Measurements from ENCODE around the gene TMEM245. TPM values are rescaled to one million over a fixed set of nuclear protein-coding genes. Genes with fewer than 3 reads are reported as not detected.

Gene TMEM245
- total and polyA plus RNA-seq, 2 of the 13 experiments (the other 11 are each of a cell fraction or from before 2014, with no cell fraction given): 53.5 to 55.4 TPM

DNA sequence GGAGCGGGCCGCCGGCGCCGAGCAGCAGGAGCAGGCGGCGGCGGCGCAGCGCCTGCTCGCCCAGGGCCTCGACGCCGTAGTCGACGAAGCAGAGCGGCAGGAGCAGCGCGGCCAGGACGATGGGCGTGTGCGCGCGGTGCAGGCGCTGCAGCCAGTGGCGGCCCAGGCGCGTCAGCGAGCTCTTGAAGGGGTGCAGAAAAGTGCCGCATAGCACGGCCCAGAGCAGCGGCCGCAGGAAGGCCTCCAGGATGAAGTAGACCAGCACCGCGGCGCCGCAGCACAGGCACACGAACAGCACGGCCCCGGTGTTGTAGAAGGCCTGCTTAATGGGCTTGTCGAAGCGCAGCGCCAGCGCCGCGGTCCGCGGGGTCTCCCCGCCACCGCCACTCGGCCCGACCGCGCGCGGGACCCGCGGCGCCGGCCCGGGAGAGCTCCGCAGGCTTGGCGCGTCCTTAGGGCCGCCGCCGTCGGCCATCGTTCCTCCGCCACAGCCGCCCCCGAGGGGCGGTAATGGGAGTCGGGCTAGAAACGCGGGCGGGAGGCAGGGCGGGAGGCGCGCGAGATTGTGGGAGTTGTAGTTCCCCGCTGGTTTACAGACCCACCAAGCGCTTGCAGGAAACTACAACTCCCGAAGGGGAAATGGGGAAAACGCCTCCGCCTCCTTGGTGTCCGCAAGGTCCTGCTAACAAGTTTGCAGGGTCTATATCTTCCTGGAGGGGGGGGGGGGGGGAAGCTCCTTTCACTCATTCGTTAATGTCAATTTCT, at the start of gene TMEM245 (continued):
- TF ChIP-seq, protein P1, sequence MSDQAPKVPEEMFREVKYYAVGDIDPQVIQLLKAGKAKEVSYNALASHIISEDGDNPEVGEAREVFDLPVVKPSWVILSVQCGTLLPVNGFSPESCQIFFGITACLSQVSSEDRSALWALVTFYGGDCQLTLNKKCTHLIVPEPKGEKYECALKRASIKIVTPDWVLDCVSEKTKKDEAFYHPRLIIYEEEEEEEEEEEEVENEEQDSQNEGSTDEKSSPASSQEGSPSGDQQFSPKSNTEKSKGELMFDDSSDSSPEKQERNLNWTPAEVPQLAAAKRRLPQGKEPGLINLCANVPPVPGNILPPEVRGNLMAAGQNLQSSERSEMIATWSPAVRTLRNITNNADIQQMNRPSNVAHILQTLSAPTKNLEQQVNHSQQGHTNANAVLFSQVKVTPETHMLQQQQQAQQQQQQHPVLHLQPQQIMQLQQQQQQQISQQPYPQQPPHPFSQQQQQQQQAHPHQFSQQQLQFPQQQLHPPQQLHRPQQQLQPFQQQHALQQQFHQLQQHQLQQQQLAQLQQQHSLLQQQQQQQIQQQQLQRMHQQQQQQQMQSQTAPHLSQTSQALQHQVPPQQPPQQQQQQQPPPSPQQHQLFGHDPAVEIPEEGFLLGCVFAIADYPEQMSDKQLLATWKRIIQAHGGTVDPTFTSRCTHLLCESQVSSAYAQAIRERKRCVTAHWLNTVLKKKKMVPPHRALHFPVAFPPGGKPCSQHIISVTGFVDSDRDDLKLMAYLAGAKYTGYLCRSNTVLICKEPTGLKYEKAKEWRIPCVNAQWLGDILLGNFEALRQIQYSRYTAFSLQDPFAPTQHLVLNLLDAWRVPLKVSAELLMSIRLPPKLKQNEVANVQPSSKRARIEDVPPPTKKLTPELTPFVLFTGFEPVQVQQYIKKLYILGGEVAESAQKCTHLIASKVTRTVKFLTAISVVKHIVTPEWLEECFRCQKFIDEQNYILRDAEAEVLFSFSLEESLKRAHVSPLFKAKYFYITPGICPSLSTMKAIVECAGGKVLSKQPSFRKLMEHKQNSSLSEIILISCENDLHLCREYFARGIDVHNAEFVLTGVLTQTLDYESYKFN (CRISPR knock-in tag; conservative IDR thresholded peaks at IDR 0.05): no peak; the same call in 1 of the 2 replicates
- TF ChIP-seq MEF2D (CRISPR knock-in tag; IDR thresholded peaks at IDR 0.05) (no peak), NFATC3 (CRISPR knock-in tag; IDR thresholded peaks at IDR 0.05) (no peak), ARID3A (IDR thresholded peaks at IDR 0.05; ENCODE audit: low read depth, low read length) (no peak; the same call in none of the 2 replicates), TBL1XR1 (IDR thresholded peaks at IDR 0.05; ENCODE audit: borderline replicate concordance, low read length, partially characterized antibody) (peak; percentile 77), ZNF605 (CRISPR knock-in tag; IDR thresholded peaks at IDR 0.05) (0 out of 2 replicates have a peak, but pooled peaks have one; percentile 57), ZNF816 (CRISPR knock-in tag; IDR thresholded peaks at IDR 0.05; ENCODE audit: borderline replicate concordance) (no peak), PCBP2 (optimal IDR thresholded peaks at IDR 0.05; ENCODE audit: low read depth, low read length, poor library complexity, severe bottlenecking) (no peak), ZNF225 (CRISPR knock-in tag; IDR thresholded peaks at IDR 0.05) (0 out of 2 replicates have a peak, but pooled peaks have one; percentile 54), HDAC1 (CRISPR knock-in tag; IDR thresholded peaks at IDR 0.05) (no peak; the same call in 1 of the 2 replicates), MTF1 (CRISPR knock-in tag; IDR thresholded peaks at IDR 0.05) (peak; percentile 29; the same call in 1 of the 2 replicates), ELF4 (CRISPR knock-in tag; IDR thresholded peaks at IDR 0.05; ENCODE audit: borderline replicate concordance) (no peak), ZFAT (CRISPR knock-in tag; conservative IDR thresholded peaks at IDR 0.05) (no peak), HDAC2 (CRISPR knock-in tag; IDR thresholded peaks at IDR 0.05) (no peak)
- TF ChIP-seq, protein P2, sequence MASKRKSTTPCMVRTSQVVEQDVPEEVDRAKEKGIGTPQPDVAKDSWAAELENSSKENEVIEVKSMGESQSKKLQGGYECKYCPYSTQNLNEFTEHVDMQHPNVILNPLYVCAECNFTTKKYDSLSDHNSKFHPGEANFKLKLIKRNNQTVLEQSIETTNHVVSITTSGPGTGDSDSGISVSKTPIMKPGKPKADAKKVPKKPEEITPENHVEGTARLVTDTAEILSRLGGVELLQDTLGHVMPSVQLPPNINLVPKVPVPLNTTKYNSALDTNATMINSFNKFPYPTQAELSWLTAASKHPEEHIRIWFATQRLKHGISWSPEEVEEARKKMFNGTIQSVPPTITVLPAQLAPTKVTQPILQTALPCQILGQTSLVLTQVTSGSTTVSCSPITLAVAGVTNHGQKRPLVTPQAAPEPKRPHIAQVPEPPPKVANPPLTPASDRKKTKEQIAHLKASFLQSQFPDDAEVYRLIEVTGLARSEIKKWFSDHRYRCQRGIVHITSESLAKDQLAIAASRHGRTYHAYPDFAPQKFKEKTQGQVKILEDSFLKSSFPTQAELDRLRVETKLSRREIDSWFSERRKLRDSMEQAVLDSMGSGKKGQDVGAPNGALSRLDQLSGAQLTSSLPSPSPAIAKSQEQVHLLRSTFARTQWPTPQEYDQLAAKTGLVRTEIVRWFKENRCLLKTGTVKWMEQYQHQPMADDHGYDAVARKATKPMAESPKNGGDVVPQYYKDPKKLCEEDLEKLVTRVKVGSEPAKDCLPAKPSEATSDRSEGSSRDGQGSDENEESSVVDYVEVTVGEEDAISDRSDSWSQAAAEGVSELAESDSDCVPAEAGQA (IDR thresholded peaks at IDR 0.05; ENCODE audit: low read depth): no peak; the same call in 1 of the 2 replicates
- TF ChIP-seq, protein P2 (CRISPR knock-in tag; IDR thresholded peaks at IDR 0.05; ENCODE audit: borderline replicate concordance): no peak
- TF ChIP-seq, protein P3, sequence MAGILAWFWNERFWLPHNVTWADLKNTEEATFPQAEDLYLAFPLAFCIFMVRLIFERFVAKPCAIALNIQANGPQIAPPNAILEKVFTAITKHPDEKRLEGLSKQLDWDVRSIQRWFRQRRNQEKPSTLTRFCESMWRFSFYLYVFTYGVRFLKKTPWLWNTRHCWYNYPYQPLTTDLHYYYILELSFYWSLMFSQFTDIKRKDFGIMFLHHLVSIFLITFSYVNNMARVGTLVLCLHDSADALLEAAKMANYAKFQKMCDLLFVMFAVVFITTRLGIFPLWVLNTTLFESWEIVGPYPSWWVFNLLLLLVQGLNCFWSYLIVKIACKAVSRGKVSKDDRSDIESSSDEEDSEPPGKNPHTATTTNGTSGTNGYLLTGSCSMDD (CRISPR knock-in tag; IDR thresholded peaks at IDR 0.05): no peak

Measured in HepG2 (cell line).